T1000 (cell line): ENCODE data around the gene MSI1.
A peak's percentile ranks its signal among the peaks of the same experiment; 100 is the strongest.
"Not testable (repeated sequence)": the region's sequence is repeated elsewhere in the genome, so short reads cannot be mapped to it uniquely, and the experiment has no call there.

Experiments used
- DNase-seq: peaks from one replicate; lab custom pipeline; 2025; ENCODE audit warnings: mixed read lengths; lab: John Stamatoyannopoulos, UW

MSI1 gene

DNA sequence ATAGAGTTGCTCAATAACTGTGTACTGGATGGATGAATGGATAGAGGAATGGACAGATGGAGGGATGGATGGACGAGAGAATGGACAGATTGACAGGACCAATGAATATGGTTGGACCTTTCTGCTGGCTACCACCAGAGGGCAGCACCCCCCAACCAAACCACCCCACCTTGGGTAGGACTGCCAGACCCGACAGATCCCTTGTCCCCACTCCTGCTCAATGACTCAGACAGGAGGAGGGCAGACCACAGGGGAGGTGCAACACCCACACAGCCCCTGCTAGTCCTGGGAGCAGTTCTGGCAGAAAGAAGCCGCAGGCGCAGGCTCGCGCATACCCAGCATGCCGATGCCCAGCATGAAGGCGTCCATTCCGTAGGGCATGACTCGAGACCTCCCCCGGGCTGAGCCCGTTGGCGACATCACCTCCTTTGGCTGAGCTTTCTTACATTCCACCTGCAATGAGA lies 12.4 kb downstream of the MSI1 start:
- DNase-seq, result peak; percentile 84

DNA sequence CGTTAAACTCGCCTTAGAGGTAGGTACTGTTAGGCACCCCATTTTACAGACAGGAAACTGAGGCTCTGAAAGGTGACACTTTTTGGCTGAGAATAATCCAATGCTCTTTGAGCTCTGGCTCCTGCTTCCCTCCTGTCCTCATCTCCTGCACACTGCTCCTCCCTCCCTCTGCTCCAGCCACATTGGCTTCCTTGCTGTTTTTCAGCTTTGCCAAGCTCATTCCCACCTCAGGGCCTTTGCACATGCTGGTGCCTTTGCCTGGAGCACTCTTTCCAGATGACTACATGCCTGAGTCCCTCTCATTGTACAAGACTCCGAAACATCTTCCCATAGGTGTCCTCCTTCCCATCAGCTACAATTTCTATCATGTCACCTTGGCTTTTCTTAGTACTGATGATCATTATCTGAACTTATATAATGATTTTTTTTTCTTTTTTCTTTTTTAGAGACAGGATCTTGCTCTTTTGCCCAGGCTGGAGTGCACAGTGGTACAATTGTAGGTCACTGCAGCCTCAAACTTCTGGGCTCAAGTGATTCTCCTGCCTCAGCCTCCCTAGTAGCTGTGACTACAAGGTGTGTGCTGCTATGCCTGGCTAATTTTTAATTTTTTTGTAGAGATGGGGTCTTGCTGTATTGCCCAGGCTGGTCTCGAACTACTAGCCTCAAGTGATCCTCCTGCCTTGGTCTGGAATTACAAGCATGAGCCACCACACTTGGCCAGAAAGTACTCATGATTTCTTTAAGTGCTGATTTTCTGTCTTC lies 15.2 kb downstream of the MSI1 start:
- no peak for DNase-seq

DNA sequence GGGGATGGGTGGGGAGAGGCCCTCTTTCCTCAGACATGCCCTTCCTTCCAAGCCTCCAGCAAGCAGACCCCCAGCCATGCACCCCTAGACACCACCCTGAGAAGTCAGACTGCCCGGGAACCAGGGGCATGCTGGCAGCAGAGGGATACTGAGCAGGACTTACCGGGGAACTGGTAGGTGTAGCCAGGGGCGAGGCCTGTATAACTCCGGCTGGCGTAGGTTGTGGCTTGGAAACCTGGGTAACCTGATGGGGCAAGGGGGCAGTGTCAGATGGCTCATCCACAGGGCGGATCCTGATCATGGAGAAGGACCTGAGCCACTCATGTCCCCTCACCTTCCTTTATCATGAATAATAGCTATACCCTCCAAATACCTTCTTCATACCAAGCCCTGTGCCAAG lies 15.8 kb downstream of the MSI1 start:
- DNase-seq, result no peak

DNA sequence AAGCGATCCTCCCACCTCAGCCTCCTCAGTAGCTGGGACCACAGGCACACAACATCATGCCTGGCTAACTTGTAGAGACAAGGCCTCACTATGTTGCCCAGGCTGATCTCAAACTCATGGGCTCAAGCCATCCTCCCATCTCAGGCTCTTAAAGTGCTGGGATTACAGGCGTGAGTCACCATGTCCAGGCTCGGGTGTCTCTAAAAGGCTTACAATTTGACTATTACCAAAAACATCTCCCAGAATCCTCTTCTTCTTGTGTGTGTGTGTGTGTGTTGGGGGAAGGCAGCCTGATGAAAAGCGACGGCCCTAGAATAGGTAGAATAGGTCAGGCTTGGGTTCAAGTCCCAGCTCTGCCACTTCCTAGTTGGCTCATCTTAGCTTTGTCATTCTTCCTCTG lies 16.8 kb downstream of the MSI1 start:
- no peak for DNase-seq

DNA sequence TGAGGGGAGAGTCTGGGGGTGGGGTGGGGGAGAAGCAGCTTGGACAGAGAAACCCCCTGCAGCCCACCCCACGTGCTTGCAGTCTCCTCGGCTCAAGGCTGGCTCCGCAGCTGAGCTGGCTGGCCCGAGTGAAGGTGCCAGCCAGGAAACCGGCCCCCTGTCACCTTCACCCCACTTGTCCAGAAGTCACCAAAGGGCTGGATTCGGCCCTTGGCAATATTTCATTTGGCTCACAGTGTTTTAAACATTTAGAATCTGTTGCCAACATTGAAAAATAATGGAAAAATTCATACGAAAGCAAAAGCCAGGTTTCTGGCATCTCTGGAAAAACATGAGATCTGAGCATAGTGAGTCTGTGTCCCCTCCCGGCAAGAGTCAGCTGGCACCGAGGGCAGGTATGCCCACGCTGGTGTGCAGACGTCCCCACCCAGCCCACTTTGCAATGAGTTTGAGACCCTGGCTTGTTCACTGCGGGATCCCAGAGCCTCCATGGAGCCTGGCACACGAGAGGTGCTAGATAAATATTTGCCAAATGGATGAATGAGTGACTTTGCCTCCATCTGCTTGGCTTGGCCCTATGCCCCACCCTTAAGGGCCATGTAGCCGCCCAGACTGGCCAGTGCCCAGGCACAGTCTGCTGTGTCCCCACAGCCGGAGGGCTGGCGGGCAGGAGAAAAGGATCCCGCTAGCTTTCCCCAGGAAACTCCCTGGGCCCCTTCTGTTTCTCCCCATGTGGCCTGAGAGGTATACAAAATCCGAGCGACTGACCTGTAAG lies 18.2 kb downstream of the MSI1 start:
- DNase-seq, result no peak

DNA sequence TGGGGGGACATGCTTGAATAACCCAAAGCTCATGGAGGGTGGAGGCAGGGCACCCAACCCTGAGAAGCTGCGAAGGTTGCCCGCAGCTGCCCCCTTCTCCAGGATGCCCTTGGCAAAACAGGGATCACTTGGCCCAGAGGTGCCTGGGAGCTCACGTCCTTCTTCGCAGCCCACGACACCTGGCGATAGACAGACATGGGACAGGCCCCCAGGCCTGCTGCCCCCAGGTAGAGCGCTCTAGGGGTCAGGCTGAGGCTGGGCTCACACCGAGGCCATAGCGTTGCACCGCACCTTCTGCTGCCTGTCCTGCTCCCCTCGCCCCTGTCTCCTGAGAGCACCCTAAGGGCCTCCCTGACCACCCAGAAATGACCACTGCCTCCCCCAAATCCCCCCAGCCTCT lies 21.2 kb downstream of the MSI1 start:
- no peak for DNase-seq

DNA sequence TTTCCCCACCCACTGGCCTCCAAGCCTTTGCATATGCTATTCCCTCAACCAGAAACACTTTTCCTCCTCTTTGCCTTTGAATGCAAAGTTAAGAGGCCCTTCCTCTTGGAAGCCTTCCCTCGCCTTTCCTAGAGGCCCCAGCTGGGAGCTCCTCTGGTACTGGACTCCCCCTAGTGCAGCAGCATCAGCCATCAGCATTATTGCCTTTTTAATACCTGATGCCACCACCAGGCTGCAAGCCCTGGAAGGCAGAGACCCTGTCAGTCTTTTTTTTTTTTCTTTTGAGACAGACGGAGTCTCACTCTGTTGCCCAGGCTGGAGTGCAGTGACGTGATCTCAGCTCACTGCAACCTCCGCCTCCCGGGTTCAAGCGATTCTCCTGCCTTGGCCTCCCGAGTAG lies 22.3 kb downstream of the MSI1 start:
- DNase-seq, result no peak

DNA sequence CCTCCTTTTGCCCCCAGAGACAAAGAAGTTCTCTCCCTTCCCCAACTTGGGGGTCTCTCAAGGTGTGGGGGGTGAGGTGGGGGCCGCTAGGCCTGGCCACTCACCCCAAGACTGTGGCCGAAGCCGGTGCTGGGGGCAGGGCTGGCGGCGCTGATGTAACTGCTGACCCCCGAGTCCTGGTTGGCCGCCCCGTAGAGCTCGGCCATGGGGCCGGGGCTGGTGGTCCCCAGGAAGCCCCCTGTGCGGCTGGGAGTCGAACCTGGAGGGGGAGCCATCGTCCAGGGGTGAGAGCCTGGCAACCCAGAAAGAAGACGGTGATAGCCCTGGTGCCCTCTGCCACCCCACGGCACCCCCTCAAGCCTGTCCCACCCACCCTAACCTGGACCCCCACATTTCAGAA lies 22.9 kb downstream of the MSI1 start:
- DNase-seq, result no peak

DNA sequence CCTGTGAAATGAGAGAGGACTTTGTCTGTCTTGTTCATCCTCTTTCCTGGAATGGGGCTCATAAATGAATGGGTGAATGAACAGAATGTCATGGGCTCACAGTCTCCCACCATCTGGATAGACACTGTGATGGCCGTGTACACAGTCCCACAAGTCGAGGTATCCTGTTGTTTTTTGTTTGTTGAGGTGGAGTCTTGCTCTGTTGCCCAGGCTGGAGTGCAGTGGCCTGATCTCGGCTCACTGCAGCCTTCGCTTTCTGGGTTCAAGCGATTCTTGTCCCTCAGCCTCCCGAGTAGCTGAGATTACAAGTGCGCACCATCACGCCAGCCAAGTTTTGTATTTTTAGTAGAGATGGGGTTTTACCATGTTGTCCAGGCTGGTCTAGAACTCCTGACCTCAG lies 25.3 kb downstream of the MSI1 start:
- DNase-seq, result no peak

DNA sequence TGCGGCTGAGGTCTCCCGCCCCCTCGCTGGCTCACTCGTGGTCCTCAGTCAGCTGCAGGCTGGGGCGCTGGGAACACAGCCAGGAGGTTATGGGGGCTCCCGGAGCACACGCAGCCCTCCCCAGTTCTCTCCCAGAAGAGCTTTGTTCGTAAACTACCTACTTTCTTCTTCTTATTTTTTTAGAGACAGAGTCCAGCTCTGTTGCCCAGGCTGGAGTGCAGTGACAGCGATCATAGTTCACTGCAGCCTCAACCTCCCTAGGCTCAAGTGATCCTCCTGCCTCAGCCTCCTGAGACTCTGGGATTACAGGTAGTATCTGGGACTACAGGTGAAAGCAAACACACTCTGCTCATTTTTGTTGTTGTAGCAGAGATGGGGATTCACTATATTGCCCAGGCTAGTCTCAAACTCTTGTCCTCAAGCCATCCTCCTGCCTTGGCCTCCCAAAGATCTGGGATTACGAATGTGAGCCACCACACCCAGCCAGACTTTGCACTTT lies 25.9 kb downstream of the MSI1 start:
- DNase-seq, result no peak

DNA sequence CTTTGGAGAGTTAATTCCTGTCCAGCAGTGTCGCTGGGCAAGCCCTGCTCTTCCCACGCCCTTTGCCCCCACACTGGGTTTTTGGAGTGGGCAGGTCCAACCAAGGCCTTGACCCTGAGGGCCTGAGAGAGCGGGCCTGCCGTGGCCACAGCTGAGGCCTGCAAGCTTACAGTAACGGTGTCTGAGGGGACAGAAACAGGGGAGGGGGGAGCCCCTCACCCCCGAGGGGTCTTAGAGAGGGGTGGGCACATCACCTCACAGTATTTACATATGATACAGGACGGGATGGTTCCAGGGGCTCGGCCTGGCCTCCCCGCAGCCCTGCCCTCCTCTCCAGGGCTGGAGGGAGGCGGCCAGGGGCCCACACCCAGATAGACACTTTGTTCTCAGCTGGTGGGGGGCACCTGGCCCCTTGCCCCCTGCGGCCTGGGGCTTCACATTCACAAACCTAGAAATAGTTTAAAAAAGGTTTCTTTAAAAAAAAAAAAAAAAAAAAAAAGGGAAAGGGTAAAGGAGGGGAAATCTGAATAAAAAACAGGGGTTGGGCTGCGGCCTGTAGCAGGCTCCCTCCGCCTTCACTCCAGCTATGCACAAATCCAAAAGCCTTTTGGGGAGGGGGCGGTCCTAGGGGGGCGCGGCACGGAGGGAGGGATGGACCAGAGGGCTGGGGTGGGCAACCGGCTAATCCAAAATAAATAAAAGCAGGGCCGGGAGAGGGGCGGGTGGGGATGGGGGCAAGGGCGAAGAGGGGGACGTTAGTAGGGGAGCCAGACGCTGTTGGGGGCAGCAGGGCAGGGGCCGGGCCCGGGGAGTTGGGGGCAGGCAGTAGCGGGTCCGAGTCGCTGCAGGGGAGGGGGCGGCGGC lies 26.6 kb downstream of the MSI1 start:
- no peak for DNase-seq

DNA sequence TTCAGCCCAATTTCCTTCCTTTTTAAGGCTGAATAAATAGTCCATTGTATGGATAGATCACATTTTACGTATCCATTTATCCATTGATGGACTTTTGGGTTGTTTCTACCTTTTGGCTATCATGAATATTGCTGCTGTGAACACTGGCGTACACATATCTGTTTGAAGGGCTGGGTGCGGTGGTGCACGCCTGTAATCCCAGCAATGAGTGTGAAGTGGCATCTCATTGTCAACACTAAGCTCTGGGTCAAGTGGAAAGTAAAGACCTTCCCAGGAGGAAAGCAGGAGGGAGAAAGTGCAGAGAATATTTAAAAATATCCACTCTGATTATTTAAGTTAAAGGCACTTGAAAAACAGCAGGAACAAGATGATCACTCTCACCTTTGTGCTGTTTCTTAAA lies 29.7 kb downstream of the MSI1 start:
- no peak for DNase-seq

DNA sequence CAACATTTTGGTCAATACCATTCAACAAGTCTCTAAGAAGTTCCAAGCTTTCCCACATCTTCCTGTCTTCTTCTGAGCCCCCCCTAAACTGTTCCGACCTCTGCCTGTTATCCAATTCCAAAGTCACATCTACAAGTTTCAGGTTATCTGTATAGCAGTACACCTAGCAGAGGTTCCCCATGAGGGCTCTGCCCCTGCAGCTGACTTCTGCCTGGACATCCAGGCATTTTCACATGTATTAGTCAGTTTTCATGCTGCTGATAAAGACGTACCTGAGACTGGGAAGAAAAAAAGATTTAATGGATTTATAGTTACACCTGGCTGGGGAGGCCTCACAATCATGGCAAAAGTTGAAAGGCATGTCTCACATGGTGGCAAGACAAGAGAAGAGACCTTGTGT lies 31.2 kb downstream of the MSI1 start:
- DNase-seq, result no peak

DNA sequence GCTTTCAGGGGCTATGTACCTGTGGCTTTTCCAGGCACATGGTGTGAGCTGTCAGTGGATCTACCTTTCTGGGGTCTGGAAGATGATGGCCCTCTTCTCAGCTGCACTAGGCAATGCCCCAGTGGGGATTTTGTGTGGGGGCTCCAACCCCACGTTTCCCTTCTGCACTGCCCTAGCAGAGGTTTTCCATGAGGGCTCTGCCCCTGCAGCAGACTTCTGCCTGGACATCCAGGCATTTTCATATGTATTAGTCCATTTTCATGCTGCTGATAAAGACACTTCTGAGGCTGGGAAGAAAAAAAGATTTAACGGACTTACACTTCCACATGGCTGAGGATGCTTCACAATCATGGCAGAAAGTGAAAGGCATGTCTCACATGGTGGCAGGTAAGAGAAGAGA lies 32.6 kb downstream of the MSI1 start:
- not testable (repeated sequence) for DNase-seq

DNA sequence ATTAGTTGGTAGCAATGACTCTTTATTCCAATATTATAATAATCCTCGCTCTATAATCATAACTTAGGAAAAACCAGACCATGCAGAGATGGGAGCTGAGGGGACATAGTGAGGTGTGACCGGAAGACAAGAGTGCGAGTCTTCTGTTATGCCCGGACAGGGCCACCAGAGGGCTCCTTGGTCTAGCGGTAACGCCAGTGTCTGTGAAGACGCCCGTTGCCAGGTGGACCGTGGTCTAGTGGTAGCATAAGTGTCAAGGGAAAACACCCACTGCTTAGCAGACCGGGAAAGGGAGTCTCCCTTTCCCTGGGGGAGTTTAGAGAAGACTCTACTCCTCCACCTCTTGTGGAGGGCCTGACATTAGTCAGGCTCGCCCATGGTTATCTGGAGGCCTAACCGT lies 33.5 kb downstream of the MSI1 start:
- not testable (repeated sequence) for DNase-seq

DNA sequence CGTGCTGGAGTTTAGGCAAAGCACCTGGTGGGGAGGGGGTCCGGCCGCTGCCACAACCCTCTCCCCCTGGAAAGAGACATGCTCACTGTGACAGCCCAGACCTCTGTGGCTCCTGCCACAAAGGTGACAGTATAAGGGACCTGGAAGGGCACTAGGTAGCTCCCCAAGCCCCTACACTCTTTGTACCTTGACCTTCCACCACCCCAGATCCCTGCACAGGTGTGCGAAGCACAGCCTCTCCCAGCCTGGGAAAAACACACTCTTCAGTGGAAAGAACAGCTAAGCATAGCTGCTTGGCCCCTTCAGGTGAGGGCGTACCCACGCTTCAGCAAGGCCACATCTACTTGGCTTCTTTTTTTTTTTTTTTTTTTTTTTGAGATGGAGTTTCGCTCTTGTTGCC lies 36.4 kb downstream of the MSI1 start:
- DNase-seq, result no peak

DNA sequence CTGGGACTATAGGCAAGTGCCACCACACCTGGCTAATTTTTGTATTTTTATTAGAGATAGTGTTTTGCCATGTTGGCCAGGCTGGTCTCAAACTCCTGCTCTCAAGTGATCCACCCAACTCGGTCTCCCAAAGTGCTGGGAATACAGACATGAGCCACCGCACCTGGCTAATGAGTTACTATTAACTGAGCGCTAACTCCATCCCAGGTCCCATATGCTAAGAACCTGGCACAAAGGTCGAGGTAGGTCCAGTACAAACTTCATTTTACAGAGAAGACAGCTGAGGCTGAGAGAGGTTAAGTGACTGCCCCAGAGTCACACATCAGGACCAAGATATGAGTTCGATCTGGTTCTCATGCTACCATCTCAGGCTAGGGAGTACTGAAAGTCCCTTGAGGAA lies 36.9 kb downstream of the MSI1 start:
- no peak for DNase-seq

DNA sequence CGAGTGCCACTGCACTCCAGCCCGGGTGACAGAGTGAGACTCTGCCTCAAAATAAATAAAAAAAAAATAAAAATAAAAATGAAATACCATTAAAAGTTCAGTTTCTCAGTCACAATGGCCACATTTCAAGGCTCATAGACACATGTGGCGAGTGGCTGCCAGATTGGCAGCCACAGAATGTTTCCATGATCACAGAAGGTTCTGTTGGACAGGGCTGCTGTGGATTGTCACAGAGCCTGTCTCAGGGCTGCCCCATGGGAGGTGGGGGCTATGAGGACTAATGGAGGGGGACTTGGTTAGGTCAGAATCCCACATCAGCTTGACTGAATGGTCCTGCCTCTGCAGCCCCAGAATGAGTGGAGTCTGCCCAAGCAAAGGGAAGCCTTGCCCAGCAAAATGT lies 37.6 kb downstream of the MSI1 start:
- DNase-seq, result no peak

DNA sequence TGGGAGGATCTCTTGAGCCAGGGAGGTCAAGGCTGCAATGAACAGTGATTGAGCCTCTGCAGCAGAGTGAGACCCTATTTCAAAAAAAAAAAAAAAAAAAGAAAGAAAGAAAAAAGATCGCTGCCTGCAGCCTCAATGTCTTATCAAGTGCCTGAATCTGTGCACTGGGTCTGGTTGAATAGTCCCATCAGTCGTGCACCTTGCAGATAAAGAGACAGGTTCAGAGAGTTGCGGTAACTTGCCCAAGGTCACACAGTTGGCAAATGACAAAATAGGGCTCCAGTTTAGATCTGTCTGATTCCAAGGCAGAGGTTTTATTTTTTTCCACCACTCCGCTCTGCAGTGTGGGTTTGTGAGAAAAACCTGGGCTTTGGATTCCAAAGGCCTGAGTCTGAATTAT lies 40.7 kb downstream of the MSI1 start:
- no peak for DNase-seq

DNA sequence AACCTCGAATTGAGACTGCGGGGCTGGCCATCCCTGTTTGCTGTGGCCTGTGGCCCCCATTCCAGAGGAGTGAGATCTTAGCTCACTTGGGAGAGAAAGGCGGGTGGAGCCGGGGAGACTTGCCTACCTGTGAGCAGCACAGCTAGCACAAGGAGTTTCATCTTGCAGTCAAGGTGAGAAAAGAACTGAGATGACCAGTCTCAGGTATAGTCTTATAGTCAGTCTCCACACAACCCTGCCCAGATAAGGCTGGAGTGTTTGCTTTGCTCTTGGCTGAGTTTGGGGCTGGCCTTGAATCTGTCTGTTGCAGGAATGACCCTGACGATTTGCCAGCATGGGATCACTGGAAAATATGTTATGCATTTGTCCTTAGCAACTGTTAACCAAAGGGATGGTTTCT lies 41.4 kb downstream of the MSI1 start, which contains the start of gene PLA2G1B:
PLA2G1B (minus strand) TSS at position 187 of the 400 bp plus-strand sequence; CDS start at position 161, 26 bp downstream.
- DNase-seq, result no peak

DNA sequence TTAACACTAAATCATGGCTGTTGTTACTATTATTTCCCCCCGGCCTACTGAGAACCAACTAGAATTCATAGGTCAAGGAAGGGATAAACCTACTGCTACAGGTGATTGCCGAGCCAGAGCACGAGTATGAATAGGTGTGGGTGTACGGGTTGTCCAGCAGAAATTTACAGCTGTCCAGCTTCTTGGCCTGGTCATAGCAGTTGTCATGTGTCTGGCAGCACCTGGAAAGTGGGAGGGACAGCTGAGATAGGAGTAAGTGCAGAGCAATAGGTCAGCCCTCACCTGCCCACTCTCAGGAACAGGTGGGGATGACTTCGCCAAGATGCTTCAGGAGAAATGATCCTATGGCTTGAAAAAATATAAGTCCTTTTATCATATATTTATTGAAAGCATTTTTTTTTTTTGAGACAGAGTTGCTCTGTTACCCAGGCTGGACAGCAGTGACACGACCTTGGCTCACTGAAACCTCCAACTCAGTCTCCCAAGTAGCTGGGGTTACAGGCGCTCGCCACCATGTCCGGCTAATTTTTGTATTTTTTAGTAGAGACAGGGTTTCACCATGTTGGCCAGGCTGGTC lies 44.0 kb downstream of the MSI1 start:
- no peak for DNase-seq

DNA sequence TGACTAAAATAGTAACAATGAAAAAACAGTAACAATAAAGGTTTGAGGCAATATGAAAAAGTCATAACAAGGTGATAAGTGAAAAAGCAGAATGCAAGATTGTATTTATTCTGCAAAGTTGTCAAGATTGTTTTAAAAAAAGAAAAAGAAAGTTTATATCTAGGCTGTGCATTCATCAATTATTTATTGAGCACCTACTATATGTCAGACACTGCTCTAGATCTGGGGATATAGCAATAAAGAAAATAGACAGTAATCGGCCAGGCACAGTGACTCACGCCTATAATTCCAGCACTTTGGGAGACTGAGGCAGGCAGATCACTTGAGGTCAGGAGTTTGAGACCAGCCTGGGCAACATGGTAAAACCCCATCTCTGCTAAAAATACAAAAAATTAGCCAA lies 45.2 kb downstream of the MSI1 start:
- no peak for DNase-seq
